Cardiac muscle cell (in vitro differentiated cells and primary cell): ENCODE data around the gene HOXB2. TPM values are rescaled to one million over a fixed set of nuclear protein-coding genes. Genes with fewer than 3 reads are reported as not detected.
A peak's percentile ranks its signal among the peaks of the same experiment; 100 is the strongest.

Source experiments
- DNase-seq, 2 donors: peaks; one replicate each; pipeline versions ENCODE4 v3.0.0 to v3.0.0-alpha.2; 2010 to 2017; ENCODE audit warnings: low read depth in 1 of 2, low spot score in 1 of 2
- H3K27ac ChIP-seq: fragments of 200-600 bp; sonication (generic); 2 replicates; pipeline ENCODE4 v1.5.1; 2016
- H3K27me3 ChIP-seq: fragments of 200-600 bp; sonication (generic); 2 replicates; pipeline ENCODE4 v1.6.0; 2016; ENCODE audit warnings: control low read depth
- H3K36me3 ChIP-seq: fragments of 200-600 bp; sonication (generic); 2 replicates; pipeline ENCODE4 v1.5.1; 2016; ENCODE audit warnings: control low read depth
- H3K4me1 ChIP-seq: fragments of 200-600 bp; sonication (generic); 2 replicates; pipeline ENCODE4 v1.8.1; 2017; ENCODE audit warnings: low read depth, mild to moderate bottlenecking, mixed run types
- H3K4me3 ChIP-seq: fragments of 200-600 bp; sonication (generic); 2 replicates; pipeline ENCODE4 v1.5.1; 2016; ENCODE audit warnings: mild to moderate bottlenecking
- H3K9me3 ChIP-seq: fragments of 200-600 bp; sonication (generic); 2 replicates; pipeline ENCODE4 v1.5.1; 2017; ENCODE audit warnings: low read depth, mild to moderate bottlenecking, control low read depth
- polyA plus RNA-seq: library from polyadenylated mRNA; unstranded; fragments of >200 nt; fragmentation: Nextera tagmentation; extraction: Ambion mirVana; gene quantifications from 2 replicates; pipeline ENCODE4 v1.2.1, GENCODE V29; 2016
- total RNA-seq: library from RNA; depleted of rRNA; stranded (reverse); fragments of >200 nt; gene quantifications from 2 replicates; pipeline ENCODE4 v1.2.3, GENCODE V29; 2016
- TF ChIP-seq, protein P1 (sequence below): IDR thresholded peaks from 2 replicates; pipeline ENCODE4 v1.5.1; 2012; ENCODE audit warnings: low read depth, mild to moderate bottlenecking, low read length

The HOXB2 gene
- total RNA-seq (111 and 114 TPM in 2 replicates), polyA plus RNA-seq (107 and 116 TPM in 2 replicates)

GRCh38 chr17:48545022-48545375, at the start of gene HOXB2:
Gene HOXB2, minus strand, starts transcription at chr17:48545109. Its CDS starts 198 bp downstream, at chr17:48544911.
- H3K36me3 ChIP-seq, result peaks cover 7% of the 10 kb centered on the region
- no peaks in the 10 kb centered on the region for H3K9me3 ChIP-seq
- DNase-seq, result peak; percentile 67
- TF ChIP-seq, protein P1, sequence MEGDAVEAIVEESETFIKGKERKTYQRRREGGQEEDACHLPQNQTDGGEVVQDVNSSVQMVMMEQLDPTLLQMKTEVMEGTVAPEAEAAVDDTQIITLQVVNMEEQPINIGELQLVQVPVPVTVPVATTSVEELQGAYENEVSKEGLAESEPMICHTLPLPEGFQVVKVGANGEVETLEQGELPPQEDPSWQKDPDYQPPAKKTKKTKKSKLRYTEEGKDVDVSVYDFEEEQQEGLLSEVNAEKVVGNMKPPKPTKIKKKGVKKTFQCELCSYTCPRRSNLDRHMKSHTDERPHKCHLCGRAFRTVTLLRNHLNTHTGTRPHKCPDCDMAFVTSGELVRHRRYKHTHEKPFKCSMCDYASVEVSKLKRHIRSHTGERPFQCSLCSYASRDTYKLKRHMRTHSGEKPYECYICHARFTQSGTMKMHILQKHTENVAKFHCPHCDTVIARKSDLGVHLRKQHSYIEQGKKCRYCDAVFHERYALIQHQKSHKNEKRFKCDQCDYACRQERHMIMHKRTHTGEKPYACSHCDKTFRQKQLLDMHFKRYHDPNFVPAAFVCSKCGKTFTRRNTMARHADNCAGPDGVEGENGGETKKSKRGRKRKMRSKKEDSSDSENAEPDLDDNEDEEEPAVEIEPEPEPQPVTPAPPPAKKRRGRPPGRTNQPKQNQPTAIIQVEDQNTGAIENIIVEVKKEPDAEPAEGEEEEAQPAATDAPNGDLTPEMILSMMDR, result no peak
- peak within 1 kb of the TSS; percentile 98 for H3K27ac ChIP-seq
- peaks cover 3% of the 10 kb centered on the region for H3K27me3 ChIP-seq
- peaks cover 54% of the 10 kb centered on the region for H3K4me1 ChIP-seq
- H3K4me3 ChIP-seq, result peak within 1 kb of the TSS; percentile 90

GRCh38 chr17:48593840-48594537, 49.1 kb upstream of the HOXB2 start:
- peak overlapping the region; percentile 26 for H3K4me3 ChIP-seq

GRCh38 chr17:48593126-48593829, 48.4 kb upstream of the HOXB2 start, which contains the start of gene HOXB5:
Gene HOXB5, minus strand, starts transcription at chr17:48593779. Its CDS starts 97 bp downstream, at chr17:48593682.
- H3K27ac ChIP-seq, result no peak within 1 kb of the TSS
- H3K36me3 ChIP-seq, result no peaks in the 10 kb centered on the region
- TF ChIP-seq, protein P1, result no peak
- H3K4me3 ChIP-seq, result peak within 1 kb of the TSS; percentile 26
- no peaks in the 10 kb centered on the region for H3K4me1 ChIP-seq
- peaks cover 100% of the 10 kb centered on the region for H3K27me3 ChIP-seq
- DNase-seq, result peak in 1 of 2 donors; percentile 58
- H3K9me3 ChIP-seq, result no peaks in the 10 kb centered on the region

More at GRCh38 chr17:48593840-48594537, 49.1 kb upstream of the HOXB2 start:
- H3K9me3 ChIP-seq, result no peaks in the 10 kb centered on the region
- H3K27me3 ChIP-seq, result peaks cover 100% of the 10 kb centered on the region
- TF ChIP-seq, protein P1, result peak; percentile 90
- no peaks in the 10 kb centered on the region for H3K36me3 ChIP-seq
- no peak overlapping the region for H3K27ac ChIP-seq
- peak; percentile 75 to 80 for DNase-seq
- H3K4me1 ChIP-seq, result no peaks in the 10 kb centered on the region

DNA sequence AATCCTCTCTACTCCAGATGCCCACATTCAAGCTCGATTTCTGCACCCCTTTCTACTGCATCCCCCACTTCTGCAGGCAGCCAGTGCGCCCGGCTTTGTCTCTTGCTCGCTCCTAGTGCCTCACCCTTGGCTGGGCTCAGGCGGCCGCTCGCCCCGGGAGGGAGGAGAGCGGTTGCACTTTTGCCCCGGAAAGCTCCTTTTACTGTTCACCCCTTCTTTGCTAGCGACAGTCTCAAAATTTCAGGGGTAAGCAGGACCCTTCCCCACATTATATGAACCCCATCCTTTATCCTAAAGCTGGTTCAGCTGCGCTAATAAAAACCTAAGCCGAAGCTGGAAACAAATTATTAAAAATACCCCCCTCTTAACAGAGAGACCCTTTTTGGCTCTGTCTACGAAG, 47.7 kb upstream of the HOXB2 start:
- no peaks in the 10 kb centered on the region for H3K36me3 ChIP-seq
- H3K4me1 ChIP-seq, result no peaks in the 10 kb centered on the region
- peak overlapping the region; percentile 26 for H3K4me3 ChIP-seq
- no peak for DNase-seq
- TF ChIP-seq, protein P1, result no peak
- H3K27me3 ChIP-seq, result peaks cover 100% of the 10 kb centered on the region
- no peak overlapping the region for H3K27ac ChIP-seq
- no peaks in the 10 kb centered on the region for H3K9me3 ChIP-seq

- TF ChIP-seq, protein P1, result no peak
- no peak overlapping the region for H3K4me3 ChIP-seq
These were observed 47.2 kb upstream of the HOXB2 start for GRCh38 chr17:48592057-48592514.

More at GRCh38 chr17:48592057-48592514, 47.2 kb upstream of the HOXB2 start:
- Histone ChIP-seq H3K4me1 (no peaks in the 10 kb centered on the region), H3K9me3 (no peaks in the 10 kb centered on the region), H3K27me3 (peaks cover 100% of the 10 kb centered on the region), H3K36me3 (no peaks in the 10 kb centered on the region), H3K27ac (no peak overlapping the region)
- DNase-seq, result no peak
